ENCODE data around the gene PTP4A1.
"Not testable (repeated sequence)": the region's sequence is repeated elsewhere in the genome, so short reads cannot be mapped to it uniquely, and the experiment has no call there.

The PTP4A1 gene

DNA sequence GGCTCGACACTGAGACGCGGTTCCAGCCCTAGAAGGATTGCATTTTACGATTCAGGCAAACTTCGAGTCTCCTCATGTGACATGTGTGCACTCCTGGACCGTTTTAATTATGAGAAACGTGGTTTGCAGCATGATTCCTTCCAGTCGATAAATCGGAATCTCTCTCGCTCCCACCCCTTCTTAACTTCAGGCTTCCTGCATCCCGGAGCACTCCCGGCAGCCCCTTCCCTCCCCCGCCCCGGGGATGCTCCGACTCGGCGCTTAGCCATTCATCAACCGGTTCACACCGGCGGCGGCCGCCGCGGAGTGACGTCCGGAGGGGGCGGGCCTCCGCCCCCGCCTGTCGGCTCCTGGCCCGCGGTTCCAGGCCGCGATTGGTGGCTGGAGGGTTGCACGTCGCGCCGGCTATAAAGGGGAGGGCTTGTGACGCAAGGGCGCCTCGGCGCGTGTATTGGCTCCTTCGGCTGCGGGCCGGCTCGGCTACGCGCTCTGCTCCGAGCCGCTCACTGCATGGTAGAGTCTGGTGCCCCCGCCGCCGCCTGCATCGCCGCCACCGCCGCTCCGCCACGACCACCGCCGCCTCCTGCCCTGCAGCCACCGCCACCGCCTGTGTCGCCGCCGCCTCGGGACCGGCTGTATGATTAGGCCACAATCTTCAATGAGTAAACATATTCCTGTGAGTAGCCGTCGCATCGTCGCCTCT lies at the start of gene PTP4A1, which contains the start of gene LOC128125822:
PTP4A1 (plus strand) TSS at position 437 of the 703 bp plus-strand sequence. CDS start 4,401 bp downstream, outside the sequence.
LOC128125822 (plus strand) TSS at position 437 of the 703 bp plus-strand sequence.
- peak; percentile 74 for DNase-seq (ENCODE audit: low read depth)

DNA sequence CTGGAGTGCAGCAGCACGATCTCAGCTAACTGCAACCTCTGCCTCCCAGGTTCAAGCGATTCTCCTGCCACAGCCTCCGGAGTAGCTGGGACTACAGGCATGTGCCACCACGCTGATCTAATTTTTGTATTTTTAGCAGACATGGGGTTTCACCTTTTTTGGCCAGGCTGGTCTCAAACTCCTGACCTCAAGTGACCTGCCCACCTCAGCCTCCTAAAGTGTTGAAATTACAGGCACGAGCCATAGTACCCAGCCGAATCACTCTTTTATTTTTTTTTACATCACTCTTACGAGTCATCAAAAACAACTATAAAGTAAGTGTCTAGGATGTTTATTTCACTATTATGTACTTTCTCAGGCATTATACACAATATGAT lies 49.4 kb upstream of the PTP4A1 start:
- not testable (repeated sequence) for DNase-seq (ENCODE audit: low read depth)

DNA sequence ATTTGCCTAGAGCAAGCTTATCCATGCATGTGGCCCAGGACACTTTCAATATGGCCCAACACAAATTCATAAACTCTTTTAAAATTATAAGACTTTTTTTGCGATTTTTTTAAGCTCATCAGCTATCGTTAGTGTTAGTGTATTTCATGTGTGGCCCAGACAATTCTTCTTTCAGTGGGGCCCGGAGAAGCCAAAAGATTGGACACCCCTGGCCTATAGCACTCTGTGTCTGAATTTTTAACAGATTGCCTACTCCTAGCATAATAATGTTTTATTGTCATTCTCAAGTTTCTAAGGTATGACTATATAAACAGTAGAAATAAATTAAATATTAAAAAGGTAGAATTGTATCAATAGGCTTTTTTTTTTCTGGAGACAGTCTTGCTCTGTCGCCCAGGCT lies 48.6 kb upstream of the PTP4A1 start:
- DNase-seq (ENCODE audit: low read depth) = no peak

DNA sequence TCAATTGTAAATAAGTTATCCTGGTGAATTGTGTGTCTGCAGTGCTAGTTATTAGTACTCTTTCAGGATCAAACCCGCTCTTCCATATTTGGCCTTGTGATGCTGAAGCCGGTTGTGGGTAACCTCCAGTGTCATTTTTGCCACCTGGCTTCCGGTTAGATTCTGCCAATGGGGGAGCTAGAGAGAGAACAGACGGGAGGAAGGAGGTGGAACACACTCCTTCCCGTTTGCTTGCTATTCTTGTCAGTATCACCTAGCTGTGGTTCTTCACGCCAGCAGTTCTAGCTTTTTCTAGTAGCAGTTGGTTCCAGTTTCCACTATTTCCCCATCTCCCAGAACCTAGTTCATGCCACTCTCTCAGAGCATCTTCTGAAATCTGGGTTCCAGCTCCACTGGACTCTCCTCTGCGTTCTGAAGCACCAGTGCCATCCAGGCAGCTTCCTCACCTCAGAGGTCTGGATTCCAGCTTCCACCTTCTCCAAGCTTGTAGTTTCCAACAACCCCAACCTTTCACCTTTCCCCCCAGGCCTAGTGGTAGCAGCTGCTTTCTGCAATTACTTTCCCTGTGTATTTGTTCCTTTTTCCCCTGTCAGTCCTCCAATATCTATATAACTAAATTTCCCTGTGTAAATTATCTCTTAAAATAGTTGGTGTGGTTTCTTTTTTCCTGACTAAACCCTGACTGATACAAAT lies 46.9 kb upstream of the PTP4A1 start:
- no peak for DNase-seq (ENCODE audit: low read depth)

DNA sequence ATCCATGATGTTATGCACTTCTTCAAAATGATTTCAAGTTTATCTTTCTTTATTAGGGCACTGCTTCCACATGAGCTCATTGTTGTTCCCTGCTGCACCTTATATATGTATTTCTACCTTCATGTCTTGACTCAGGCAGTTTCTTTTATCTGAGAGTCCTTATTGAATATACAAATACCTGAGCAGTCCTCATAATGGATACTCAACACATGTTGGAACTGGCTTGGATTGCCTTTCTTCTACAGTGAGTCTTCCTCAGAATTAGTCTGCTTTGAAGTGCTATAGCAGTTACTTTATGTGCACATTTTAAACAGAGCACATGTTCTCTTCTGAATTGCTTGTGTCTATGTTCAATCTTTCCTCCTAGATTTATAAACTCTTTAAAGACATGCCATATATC lies 45.3 kb upstream of the PTP4A1 start:
- DNase-seq (ENCODE audit: low read depth) = no peak

DNA sequence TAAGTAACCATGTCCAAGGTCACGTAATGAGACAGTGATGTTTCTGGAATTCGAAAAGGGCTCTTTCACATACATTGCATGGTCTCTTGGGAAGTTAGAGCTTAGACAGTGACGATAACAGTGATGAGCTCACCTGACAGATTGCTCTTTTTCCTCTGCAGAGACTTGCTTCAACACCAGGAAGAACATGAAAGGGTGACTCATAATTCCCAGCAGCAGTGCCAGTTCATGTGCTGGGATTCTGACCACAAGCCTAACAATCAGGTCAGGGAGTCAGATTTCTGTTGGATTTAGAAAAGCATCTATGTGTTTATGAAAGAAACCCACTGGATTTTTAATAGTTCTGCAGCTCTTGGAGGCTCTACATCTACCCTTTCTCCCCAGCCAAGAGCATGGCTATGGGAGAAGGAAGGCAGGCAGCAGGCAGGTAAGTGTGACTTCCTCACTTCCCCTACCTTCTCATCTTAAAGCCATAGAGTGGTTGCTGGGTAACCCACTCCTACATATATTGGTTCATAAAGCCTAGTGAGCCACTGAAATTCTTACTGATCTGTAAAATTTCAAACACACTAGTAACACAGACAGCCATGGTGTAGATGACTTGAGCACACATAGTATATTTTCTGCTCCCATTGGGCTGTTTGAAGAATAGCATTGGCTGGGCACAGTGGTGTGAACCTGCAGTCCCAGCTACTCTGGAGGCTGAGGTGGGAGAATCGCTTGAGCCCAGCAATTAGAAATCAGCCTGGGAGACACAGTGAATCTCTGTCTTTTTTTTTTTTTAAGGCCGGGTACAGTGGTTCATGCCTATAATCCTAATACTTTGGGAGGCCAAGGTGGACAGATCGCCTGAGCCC lies 44.4 kb upstream of the PTP4A1 start:
- DNase-seq (ENCODE audit: low read depth) = no peak

DNA sequence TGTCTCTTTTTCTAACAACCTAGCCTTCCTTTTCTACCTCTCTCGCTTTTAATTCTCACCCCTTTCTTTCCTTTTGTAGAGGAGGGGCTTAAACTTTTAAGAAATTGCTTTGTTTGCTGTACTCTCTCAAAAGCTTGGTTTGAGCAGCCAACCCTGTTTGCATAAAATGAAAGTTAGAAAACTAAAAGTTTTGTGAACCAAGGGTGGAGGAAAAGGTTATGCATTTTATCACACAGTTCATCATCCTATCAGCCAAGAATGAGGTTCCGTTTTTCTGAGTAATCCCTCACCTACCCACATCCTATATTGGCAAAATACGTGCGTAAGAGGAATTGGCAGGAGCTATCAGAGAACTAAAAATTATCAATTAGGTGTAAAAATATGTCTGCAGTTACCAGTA lies 42.8 kb upstream of the PTP4A1 start:
- DNase-seq (ENCODE audit: low read depth) = no peak

DNA sequence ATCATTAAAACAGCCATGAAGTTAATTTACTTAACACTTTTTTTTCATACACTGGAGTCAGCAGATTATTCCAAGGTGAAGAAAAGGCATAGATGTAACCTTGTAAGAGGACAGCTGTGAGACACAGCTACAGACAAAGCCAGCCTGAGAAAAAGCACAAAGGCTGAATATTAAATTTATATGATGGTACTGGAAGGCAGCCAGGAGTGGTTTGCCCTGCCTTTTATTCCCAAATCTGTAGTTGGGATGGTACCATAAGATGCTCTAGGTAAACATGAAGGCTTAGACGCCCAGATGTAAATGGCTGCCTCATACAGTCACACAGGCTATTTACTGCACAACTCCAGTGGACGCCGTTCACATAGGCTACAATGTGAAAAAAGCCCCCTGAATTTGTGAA lies 42.1 kb upstream of the PTP4A1 start:
- no peak for DNase-seq (ENCODE audit: low read depth)

DNA sequence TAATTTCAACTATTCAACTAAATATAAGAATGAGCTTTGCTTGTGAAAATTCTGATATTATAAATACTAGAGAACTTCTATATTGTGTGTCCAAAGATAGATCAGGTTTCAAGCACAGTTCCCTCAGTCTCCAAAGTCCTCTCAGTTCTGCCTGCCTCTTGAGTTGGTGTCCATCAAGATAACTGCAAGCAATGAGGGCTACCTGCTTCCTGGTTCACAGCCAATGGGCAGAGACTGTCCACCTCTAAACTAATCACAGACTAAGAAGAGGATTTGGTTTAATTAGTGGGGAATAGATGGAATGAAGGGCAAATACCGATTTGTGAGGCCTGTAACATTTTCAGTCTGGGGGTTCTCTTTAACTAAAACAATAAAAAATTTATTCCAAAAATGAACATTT lies 41.3 kb upstream of the PTP4A1 start:
- no peak for DNase-seq (ENCODE audit: low read depth)

DNA sequence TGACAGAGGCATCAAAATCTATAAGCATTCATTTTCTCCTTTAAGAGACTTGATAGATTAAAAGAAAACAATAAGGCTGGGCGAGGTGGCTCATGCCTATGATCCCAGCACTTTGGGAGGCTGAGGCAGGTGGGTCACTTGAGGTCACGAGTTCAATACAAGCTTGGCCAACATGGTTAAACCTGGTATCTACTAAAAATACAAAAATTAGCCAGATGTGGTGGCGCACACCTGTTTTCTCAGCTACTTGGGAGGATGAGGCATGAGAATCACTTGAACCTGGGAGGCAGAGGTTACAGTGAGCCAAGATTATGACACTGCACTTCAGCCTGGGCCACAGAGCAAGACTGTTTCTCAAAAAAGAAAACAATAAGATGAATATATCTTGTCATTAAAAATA lies 39.3 kb upstream of the PTP4A1 start:
- no peak for DNase-seq (ENCODE audit: low read depth)

DNA sequence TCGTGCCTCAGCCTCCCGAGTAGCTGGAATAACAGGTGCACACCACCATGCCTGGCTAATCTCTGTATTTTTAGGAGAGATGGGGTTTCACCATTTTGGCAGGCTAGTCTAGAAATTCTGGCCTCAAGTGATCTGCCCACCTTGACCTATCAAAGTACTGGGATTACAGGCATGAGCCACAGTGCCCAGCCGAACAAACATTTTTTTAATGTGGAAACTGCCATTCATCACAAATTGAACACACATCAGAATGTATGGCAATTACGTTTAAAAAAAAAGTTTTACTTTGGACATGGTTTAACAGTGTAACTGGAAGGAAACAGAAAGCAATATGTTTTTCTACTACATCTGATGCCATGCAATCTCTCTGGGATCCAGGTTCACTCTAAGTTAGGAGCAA lies 38.3 kb upstream of the PTP4A1 start:
- no peak for DNase-seq (ENCODE audit: low read depth)

DNA sequence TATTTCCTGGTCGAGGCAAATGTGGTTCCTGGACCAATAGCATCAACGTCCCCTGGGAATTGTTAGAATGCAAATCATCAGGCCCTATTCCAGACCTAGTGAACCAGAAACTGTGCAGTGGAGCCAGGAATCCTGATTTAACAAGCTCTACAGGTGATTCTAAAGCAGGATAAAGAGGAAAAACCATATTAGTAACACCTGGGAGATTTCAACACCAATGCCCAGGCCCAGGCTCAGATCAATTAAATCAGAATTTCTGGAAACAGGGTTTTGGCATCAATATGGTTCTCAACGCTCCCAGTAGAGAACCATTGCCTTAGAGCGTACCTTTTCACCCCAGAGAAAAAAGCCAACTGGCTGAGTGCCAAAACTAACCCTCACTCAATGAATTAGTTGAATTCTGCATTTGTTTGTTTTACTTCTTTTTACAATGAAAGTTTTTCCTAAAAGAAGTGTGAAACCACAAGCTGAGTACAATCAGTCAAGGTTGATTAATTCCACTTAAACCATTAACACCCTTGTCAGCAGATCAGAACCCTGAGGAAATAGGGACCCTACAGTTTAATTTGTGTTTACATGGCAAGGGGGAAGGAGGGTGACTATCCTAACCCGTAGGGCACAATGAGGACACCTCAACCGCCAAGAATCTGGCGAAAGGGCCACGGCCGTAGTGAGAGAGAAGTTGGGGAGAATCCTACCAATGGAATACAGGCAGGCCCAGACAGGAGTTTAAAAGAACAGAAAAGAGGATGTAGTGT lies 34.9 kb upstream of the PTP4A1 start:
- no peak for DNase-seq (ENCODE audit: low read depth)

DNA sequence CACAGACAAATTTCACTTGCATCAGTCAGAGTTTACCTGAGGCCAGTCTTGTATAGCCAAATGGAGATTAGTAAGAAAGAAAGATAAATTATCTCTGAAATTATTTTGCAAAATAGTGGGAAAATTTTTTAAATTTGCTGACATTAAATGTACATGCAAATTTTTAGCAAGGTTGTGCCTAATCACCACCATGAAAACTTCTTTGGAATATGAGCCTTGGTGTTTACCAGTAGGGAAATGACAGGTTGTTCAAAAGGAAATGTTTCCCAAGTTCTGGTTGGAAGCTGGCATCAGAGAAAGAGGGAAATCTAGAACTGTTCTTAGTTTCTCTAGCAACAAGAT lies 34.4 kb upstream of the PTP4A1 start:
- no peak for DNase-seq (ENCODE audit: low read depth)

DNA sequence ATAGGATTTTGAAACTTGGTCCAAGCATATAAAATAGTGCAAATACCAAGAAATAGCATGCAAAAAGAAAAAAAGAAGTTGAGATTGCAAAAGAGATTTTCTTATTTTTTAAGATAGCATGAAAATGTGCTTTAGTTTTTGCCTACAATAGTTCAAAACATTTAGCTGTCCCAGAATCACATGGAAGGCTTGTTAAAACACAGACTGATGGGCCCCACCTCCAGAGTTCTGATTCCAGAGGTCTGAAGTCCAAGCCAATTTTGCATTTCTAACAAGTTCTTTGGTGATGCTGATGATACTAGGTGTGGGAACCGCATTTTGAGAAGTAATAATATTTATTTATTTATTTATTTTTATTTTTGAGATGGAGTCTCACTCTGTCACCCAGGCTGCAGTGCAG lies 33.7 kb upstream of the PTP4A1 start:
- DNase-seq (ENCODE audit: low read depth) = no peak

DNA sequence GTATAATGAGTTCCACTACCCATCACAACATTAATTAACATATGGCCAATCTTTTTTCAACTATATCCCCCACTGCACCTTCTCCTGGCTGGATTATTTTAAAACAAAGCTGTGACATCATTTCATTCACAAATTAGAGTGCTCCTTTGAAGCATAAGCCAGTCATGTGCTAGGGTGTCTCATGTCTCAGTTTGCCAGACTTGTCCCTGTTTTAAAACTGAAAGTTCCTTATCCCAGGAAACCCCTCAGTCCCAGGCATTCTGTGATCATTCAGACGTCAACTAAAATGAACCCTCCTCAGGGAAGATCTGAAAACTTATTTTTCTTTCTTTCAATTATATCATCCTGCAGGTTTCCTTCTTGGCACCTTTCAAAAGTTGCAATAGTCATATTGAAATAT lies 29.3 kb upstream of the PTP4A1 start:
- no peak for DNase-seq (ENCODE audit: low read depth)

DNA sequence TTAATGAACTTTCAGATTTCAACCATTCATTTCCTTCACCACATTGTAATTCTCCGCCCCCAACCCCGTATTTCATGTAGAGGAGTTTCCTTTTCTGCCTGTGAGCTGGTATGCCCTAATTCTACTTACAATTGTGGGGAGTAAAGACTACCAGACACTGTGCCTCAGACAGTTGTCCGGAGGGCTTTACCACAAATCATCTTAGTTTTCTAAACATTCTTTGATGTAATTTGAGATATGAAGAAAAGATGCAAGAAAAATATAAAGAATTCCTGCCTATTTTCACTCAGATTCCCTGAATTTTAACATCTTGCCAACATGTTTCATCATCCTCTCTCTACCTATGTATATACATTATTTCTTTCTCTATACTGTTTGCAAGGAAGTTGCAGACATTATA lies 28.3 kb upstream of the PTP4A1 start:
- DNase-seq (ENCODE audit: low read depth) = no peak

DNA sequence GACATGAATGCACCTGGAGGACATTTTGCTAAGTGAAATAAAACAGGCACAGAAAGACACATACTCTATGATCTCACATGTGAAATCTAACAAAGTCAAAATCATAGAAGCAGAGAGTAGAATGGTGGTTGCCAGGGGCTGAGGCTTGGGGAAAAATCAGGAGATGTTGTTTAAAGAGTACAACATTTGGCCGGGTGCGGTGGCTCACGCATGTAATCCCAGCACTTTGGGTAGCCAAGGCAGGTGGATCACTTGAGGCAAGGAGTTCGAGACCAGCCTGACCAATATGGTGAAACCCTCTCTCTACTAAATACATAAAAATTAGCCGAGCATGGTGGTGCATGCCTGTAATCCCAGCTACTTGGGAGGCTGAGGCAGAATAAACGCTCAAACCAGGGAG lies 26.0 kb upstream of the PTP4A1 start:
- DNase-seq (ENCODE audit: low read depth) = no peak

DNA sequence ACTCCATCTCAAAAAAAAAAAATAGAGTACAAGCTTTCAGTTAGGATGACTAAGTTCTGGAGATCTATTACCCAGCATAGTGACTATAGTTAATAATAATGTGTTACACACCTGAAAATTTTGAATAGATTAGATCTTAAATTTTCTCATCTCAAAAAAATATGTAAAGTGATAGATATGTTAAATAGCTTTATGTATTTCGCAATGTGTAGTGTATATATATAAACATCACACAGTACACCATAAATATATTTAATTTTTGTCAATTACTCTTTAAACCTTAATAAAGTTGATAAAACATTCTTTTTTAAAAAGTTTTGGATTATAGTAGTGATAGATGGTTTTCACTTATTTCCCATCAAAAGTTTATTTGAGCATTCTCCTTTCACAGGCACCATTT lies 25.6 kb upstream of the PTP4A1 start:
- DNase-seq (ENCODE audit: low read depth) = no peak

DNA sequence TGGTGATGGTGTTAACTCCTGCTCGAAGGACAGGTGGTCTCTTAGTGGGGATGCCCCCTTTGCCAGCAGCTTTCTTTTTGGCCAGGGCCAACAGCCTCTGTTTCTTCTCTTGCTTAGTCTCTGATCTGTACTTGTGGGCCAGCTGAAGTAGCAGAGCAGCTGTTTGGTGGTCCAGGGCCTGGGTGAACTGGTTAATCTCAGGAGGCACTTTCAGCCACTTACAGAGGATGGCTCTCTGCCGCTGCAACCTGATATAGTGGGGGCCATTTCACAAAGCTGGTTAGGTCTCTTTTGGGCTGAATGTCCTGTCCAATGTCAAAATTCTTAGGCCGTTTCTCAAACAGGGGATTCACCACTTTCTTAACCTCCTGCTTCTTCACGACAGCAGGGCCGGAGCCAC lies 23.2 kb upstream of the PTP4A1 start:
- DNase-seq (ENCODE audit: low read depth) = no peak

DNA sequence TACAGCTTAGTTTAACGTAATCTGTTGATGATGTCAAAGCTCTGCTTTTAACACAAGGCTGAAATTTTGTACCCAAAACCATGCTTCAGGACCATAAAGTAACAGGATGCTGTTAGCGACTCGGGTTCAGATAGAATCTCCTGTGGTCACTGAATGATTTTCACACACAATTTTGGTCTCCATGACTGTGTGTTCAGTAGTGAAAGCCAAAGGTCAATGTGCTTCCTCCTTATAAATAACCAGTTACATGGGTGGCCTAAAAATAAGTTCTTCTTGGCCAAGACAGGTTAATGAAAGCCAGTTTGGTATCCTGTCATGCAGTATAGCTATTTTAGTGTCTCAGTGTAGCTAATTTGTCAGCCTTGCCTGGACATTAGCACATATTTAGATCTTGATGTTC lies 19.1 kb upstream of the PTP4A1 start:
- no peak for DNase-seq (ENCODE audit: low read depth)

DNA sequence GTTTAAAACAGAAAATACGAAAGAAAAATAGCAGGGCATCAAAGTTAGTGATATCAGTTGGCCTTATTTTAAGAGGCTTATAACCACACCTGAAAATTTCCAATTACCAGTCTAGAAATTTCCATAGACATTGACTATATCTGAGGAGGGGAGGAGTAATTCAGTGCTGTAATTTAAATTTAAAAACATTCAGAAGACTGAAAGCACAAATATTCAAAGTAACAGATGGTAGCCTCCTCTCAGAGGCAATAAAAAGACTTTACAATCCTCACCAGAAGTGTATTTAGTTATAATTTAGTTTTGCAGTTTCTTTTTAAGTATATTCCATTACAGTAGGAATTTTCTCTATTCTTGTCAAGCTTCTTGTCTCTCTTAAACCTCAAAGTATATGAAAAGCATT lies 18.4 kb upstream of the PTP4A1 start:
- DNase-seq (ENCODE audit: low read depth) = no peak

DNA sequence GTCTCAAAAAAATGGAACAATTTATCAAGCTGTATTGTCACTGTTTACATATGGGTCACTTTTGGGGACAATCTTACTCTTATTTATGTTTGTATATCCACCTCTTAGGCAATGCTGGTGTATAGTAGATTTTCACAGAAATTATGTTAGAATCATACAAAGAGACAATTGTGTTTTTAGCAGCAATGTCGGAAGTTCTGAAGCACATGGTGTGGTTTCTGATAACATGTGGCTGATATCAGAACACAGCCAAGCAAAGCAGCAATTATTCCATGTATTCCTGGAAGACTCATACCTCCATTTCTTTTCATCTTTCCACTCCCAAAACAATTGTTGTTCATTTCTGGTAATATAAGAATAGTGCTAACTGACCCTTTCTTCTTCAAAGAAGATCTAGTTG lies 17.5 kb upstream of the PTP4A1 start:
- DNase-seq (ENCODE audit: low read depth) = no peak

Measured in CMK (cell line).